ENCODE results near the gene AUH.

The AUH gene

GRCh38 chr9:91340395-91340967 lies 21.2 kb downstream of the AUH start:
- no peak for DNase-seq

- DNase-seq, result no peak
Observed at GRCh38 chr9:91338681-91339080, 23.0 kb downstream of the AUH start.

GRCh38 chr9:91336786-91337185 lies 24.9 kb downstream of the AUH start:
- DNase-seq, result no peak

GRCh38 chr9:91334053-91334452 lies 27.7 kb downstream of the AUH start:
- no peak for DNase-seq

- no peak for DNase-seq
Observed at GRCh38 chr9:91333551-91333950, 28.2 kb downstream of the AUH start.

- DNase-seq, result no peak
Observed at GRCh38 chr9:91332546-91333231, 29.0 kb downstream of the AUH start.

GRCh38 chr9:91331849-91332248 lies 29.9 kb downstream of the AUH start:
- no peak for DNase-seq

- DNase-seq, result no peak
Observed at GRCh38 chr9:91328186-91328585, 33.5 kb downstream of the AUH start.

GRCh38 chr9:91321691-91322090 lies 40.0 kb downstream of the AUH start:
- DNase-seq, result no peak

GRCh38 chr9:91320299-91320698 lies 41.4 kb downstream of the AUH start:
- no peak for DNase-seq

- DNase-seq, result no peak
Observed at GRCh38 chr9:91316093-91316492, 45.6 kb downstream of the AUH start.

GRCh38 chr9:91315191-91315590 lies 46.5 kb downstream of the AUH start:
- no peak for DNase-seq

GRCh38 chr9:91312717-91313325 lies 48.9 kb downstream of the AUH start:
- no peak for DNase-seq

- DNase-seq, result no peak
Observed at GRCh38 chr9:91310037-91310436, 51.7 kb downstream of the AUH start.

- DNase-seq, result no peak
Observed at GRCh38 chr9:91308191-91308590, 53.5 kb downstream of the AUH start.

GRCh38 chr9:91307279-91307678 lies 54.4 kb downstream of the AUH start:
- no peak for DNase-seq

- DNase-seq, result no peak
Observed at GRCh38 chr9:91306296-91306630, 55.5 kb downstream of the AUH start.

- DNase-seq, result no peak
Observed at GRCh38 chr9:91305596-91306295, 56.0 kb downstream of the AUH start.

GRCh38 chr9:91303741-91304415 lies 57.8 kb downstream of the AUH start:
- DNase-seq, result no peak

- no peak for DNase-seq
Observed at GRCh38 chr9:91302831-91303230, 58.9 kb downstream of the AUH start.

- no peak for DNase-seq
Observed at GRCh38 chr9:91301161-91301560, 60.6 kb downstream of the AUH start.

- DNase-seq, result no peak
Observed at GRCh38 chr9:91298311-91298710, 63.4 kb downstream of the AUH start.
